Measurements from ENCODE around the gene CHRNB4.

Gene CHRNB4

GRCh38 chr15:78673476-78673875 lies 32.5 kb upstream of the CHRNB4 start:
- H3K36me3 ChIP-seq (ENCODE audit: control insufficient read depth in 2 of 2, insufficient read depth in 1 of 2, low read length in 2 of 2), result no peaks in the 10 kb centered on the region; a peak in 1 of 3 replicates
- H3K9me3 ChIP-seq (ENCODE audit: control insufficient read depth, insufficient read depth, low read depth, low read length), result no peaks in the 10 kb centered on the region
- no peak overlapping the region for H3K4me3 ChIP-seq (ENCODE audit: low read depth, low read length)
- CTCF ChIA-PET, result interaction anchor here (0.7 to 1.2 kb wide), 2 partner anchors 13 to 78 kb away, joined by 3 read pairs; no protein-coding TSS in a partner anchor
- H3K4me1 ChIP-seq (ENCODE audit: control insufficient read depth, insufficient read depth, low read length), result no peaks in the 10 kb centered on the region
- H3K27ac ChIP-seq (ENCODE audit: extremely low read depth, low read depth, low read length), result no peak overlapping the region
- TF ChIP-seq ZNF571 (tag by site-specific recombination; IDR thresholded peaks at IDR 0.05) (no peak), ZNF514 (tag by site-specific recombination; IDR thresholded peaks at IDR 0.05) (no peak), ZNF155 (tag by site-specific recombination; IDR thresholded peaks at IDR 0.05) (no peak), ZNF433 (tag by site-specific recombination; IDR thresholded peaks at IDR 0.05; ENCODE audit: low read depth) (no peak), ZNF560 (tag by site-specific recombination; IDR thresholded peaks at IDR 0.05; ENCODE audit: borderline replicate concordance) (no peak), ZIC2 (tag by site-specific recombination; IDR thresholded peaks at IDR 0.05) (peak; percentile 85)
- TF ChIP-seq, protein P1, sequence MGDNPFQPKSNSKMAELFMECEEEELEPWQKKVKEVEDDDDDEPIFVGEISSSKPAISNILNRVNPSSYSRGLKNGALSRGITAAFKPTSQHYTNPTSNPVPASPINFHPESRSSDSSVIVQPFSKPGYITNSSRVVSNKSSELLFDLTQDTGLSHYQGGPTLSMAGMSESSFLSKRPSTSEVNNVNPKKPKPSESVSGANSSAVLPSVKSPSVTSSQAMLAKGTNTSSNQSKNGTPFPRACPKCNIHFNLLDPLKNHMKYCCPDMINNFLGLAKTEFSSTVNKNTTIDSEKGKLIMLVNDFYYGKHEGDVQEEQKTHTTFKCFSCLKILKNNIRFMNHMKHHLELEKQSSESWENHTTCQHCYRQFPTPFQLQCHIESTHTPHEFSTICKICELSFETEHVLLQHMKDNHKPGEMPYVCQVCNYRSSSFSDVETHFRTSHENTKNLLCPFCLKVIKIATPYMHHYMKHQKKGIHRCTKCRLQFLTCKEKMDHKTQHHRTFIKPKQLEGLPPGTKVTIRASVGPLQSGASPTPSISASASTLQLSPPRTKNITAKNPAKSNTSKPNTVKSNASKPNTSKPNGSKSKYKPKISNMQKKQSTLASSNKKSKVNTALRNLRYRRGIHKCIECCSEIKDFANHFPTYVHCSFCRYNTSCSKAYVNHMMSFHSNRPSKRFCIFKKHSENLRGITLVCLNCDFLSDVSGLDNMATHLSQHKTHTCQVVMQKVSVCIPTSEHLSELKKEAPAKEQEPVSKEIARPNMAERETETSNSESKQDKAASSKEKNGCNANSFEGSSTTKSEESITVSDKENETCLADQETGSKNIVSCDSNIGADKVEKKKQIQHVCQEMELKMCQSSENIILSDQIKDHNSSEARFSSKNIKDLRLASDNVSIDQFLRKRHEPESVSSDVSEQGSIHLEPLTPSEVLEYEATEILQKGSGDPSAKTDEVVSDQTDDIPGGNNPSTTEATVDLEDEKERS (tag by site-specific recombination; IDR thresholded peaks at IDR 0.05), result no peak
- POLR2A ChIA-PET, result no interaction called here

GRCh38 chr15:78672285-78673014 lies 31.4 kb upstream of the CHRNB4 start:
- Histone ChIP-seq H3K4me3 (ENCODE audit: low read depth, low read length) (no peak overlapping the region), H3K9me3 (ENCODE audit: control insufficient read depth, insufficient read depth, low read depth, low read length) (no peaks in the 10 kb centered on the region), H3K36me3 (ENCODE audit: control insufficient read depth in 2 of 2, insufficient read depth in 1 of 2, low read length in 2 of 2) (no peaks in the 10 kb centered on the region), H3K4me1 (ENCODE audit: control insufficient read depth, insufficient read depth, low read length) (no peaks in the 10 kb centered on the region), H3K27ac (ENCODE audit: extremely low read depth, low read depth, low read length) (no peak overlapping the region)
- POLR2A ChIA-PET, result no interaction called here
- TF ChIP-seq ZNF621 (tag by site-specific recombination; IDR thresholded peaks at IDR 0.05) (no peak), PRDM10 (tag by site-specific recombination; IDR thresholded peaks at IDR 0.05) (no peak), ZNF19 (tag by site-specific recombination; IDR thresholded peaks at IDR 0.05; ENCODE audit: low read depth) (no peak)
- CTCF ChIA-PET, result interaction anchor here (0.6 to 1.7 kb wide), 6 partner anchors 21 to 830 kb away, joined by 3 to 8 read pairs (median 3); no protein-coding TSS in a partner anchor

DNA sequence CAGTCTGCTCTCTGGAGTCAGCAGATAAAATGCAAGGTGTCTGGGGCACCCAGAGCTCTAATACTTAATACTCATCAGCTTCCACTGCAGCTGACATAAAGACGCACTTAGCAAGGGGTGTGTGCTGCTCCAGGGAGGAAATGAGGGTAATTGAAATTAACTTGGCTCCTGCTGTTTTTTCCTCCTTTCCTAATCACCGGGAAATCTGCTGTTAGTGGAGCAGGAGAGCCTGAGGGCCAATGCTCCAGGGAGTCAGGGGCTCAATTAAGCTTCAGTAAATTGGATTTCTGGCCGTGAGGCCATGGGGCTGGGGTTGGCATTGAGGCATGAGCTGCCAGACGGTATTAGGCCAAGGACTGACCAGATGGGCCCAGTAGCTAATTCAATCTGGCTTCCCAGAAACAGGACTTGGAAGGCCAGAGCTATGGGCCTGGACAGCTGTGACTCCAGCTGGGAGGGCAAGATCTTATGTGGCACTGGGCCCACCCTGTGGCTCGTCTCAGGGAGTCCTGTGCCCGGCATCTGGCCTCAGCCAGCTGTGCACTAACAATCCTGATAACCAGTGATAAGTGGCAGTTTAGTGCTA lies 30.7 kb upstream of the CHRNB4 start:
- Histone ChIP-seq H3K27ac (ENCODE audit: extremely low read depth, low read depth, low read length) (no peak overlapping the region), H3K36me3 (ENCODE audit: control insufficient read depth in 2 of 2, insufficient read depth in 1 of 2, low read length in 2 of 2) (no peaks in the 10 kb centered on the region), H3K9me3 (ENCODE audit: control insufficient read depth, insufficient read depth, low read depth, low read length) (no peaks in the 10 kb centered on the region), H3K4me3 (ENCODE audit: low read depth, low read length) (no peak overlapping the region), H3K4me1 (ENCODE audit: control insufficient read depth, insufficient read depth, low read length) (no peaks in the 10 kb centered on the region)
- ChIA-PET POLR2A (no interaction called here), CTCF (interaction anchor here (0.6 to 1.7 kb wide), 4 partner anchors 17 to 829 kb away, joined by 3 to 8 read pairs (median 4); no protein-coding TSS in a partner anchor)
- TF ChIP-seq ZNF341 (tag by site-specific recombination; IDR thresholded peaks at IDR 0.05; ENCODE audit: low read depth) (0 out of 2 replicates have a peak, but pooled peaks have one; percentile 11), ZNF513 (tag by site-specific recombination; IDR thresholded peaks at IDR 0.05) (no peak), KLF10 (tag by site-specific recombination; IDR thresholded peaks at IDR 0.05) (0 out of 2 replicates have a peak, but pooled peaks have one; percentile 26), ZNF121 (tag by site-specific recombination; IDR thresholded peaks at IDR 0.05) (no peak), ZNF140 (tag by site-specific recombination; IDR thresholded peaks at IDR 0.05) (no peak), ZNF133 (tag by site-specific recombination; IDR thresholded peaks at IDR 0.05) (no peak), ZNF654 (tag by site-specific recombination; IDR thresholded peaks at IDR 0.05; ENCODE audit: low read depth) (no peak), ZNF394 (tag by site-specific recombination; IDR thresholded peaks at IDR 0.05; ENCODE audit: borderline replicate concordance) (no peak)
- TF ChIP-seq, protein P2, sequence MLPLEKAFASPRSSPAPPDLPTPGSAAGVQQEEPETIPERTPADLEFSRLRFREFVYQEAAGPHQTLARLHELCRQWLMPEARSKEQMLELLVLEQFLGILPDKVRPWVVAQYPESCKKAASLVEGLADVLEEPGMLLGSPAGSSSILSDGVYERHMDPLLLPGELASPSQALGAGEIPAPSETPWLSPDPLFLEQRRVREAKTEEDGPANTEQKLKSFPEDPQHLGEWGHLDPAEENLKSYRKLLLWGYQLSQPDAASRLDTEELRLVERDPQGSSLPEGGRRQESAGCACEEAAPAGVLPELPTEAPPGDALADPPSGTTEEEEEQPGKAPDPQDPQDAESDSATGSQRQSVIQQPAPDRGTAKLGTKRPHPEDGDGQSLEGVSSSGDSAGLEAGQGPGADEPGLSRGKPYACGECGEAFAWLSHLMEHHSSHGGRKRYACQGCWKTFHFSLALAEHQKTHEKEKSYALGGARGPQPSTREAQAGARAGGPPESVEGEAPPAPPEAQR (tag by site-specific recombination; IDR thresholded peaks at IDR 0.05), result no peak

Data from HEK293 (cell line).